BJ (cell line): ENCODE measurements around the gene ICE2. TPM values are rescaled to one million over a fixed set of nuclear protein-coding genes. Genes with fewer than 3 reads are reported as not detected.

ENCODE experiments used
- CTCF ChIA-PET: fragments of 350-600 bp; formaldehyde crosslinking; extraction: SDS; loops from one replicate; lab custom pipeline; 2021; ENCODE audit warnings: antibody characterized with exemption, inconsistent platforms; lab: Yijun Ruan, JAX
- POLR2A ChIA-PET: fragments of 300-600 bp; sonication (Branson Sonifier 250); formaldehyde crosslinking; extraction: SDS; loops from one replicate; lab custom pipeline; 2021; ENCODE audit warnings: antibody characterized with exemption; lab: Charles Lee
- DNase-seq: peaks from one replicate; pipeline ENCODE4 v3.0.0-alpha.2; 2011; ENCODE audit warnings: low read depth
- H3K27me3 ChIP-seq: 2 replicates; pipeline ENCODE4 v1.6.0; 2011; ENCODE audit warnings: low read length; ENCODE audit not compliant: control insufficient read depth, insufficient read depth
- H3K36me3 ChIP-seq: 2 replicates; pipeline ENCODE4 v1.5.1; 2011; ENCODE audit warnings: low read length; ENCODE audit not compliant: control insufficient read depth, insufficient read depth
- H3K4me3 ChIP-seq: 2 replicates; pipeline ENCODE4 v1.5.1; 2011; ENCODE audit warnings: low read depth, mild to moderate bottlenecking, control low read depth, low read length
- CTCF ChIP-seq: IDR thresholded peaks from 2 replicates; pipeline ENCODE4 v1.5.1; 2011; ENCODE audit warnings: low read depth, mild to moderate bottlenecking, control low read depth, inconsistent platforms, low read length, moderate library complexity; ENCODE audit not compliant: insufficient read depth
- polyA plus RNA-seq: library from polyadenylated mRNA; depleted of rRNA; stranded (reverse); fragments of >200 nt; gene quantifications from 2 replicates; pipeline ENCODE4 v1.2.3, GENCODE V29; 2011; rRNA removed
- small RNA-seq: library from RNA; depleted of rRNA; stranded (forward); fragments of <200 nt; gene quantifications from one replicate; pipeline ENCODE3, GENCODE V24; 2012; ENCODE audit warnings: low replicate concordance, low read depth; ENCODE audit not compliant: insufficient read length

ICE2 gene
- polyA plus RNA-seq, 1 experiment = 19.4 TPM

DNA sequence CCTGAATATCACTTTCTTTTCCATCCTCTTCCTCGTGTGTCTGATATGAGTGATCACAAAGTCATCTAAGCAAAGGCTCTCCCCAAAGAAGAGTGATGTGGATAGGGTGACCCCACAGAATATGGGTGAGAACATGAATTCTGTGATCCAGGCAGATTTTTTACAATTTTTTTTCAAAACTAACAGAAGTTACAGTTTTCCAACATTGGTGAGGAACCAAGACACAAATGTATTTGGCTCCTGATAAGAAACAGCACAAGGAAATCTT lies 108.1 kb downstream of the ICE2 start:
- no peaks in the 10 kb centered on the region for H3K27me3 ChIP-seq
- ChIA-PET CTCF (interaction anchor here (1.0 to 1.9 kb wide), 2 partner anchors 9 to 21 kb away, joined by 3 to 10 read pairs; no protein-coding TSS in a partner anchor), POLR2A (interaction anchor here (0.6 to 1.3 kb wide), 4 partner anchors 8 to 105 kb away, joined by 3 read pairs; no protein-coding TSS in a partner anchor)
- no peak for DNase-seq
- H3K4me3 ChIP-seq = no peak overlapping the region
- H3K36me3 ChIP-seq = peaks cover 15% of the 10 kb centered on the region
- no peak for TF ChIP-seq CTCF

DNA sequence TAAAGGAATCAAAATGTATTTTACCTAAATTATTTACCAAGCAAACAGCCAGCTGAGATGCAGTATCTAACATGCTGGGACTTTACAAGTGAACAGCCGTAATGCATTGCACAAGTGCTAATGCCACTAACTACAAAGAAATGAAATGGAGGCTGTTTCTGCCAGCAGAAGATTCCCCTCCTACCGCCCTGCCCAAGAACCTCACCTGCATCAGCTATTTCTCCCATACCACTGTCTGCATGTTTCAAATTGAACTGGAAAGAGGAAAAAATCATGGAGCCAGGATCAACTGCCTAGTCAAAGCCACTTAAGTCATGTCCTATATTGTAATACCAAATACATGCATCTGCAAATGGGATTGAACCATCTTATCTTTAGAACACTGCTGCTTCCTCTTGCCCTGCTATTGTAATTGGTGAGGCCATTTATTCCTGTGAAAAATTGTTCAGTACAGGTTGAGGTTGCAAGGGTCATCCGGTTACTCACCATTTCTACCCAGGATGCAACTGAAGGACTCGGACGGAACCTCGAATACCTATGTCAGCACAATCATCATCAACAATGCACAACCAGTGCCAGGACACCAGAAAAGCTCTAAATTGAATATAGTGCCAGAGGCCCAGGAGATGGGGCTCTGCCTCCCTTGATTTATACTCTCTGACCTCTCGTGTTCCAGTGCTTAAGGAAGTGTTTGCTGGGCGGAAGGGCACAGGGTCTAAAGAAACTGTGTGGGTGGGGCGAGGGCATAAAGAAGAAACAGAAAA lies 108.7 kb downstream of the ICE2 start:
- DNase-seq = no peak
- H3K36me3 ChIP-seq = peaks cover 14% of the 10 kb centered on the region
- H3K27me3 ChIP-seq = no peaks in the 10 kb centered on the region
- POLR2A ChIA-PET = interaction anchor here (1.2 to 1.3 kb wide), 2 partner anchors 8 to 26 kb away, joined by 3 read pairs; no protein-coding TSS in a partner anchor
- no peak overlapping the region for H3K4me3 ChIP-seq
- TF ChIP-seq CTCF = no peak
- CTCF ChIA-PET = interaction anchor here (1.0 to 1.9 kb wide), 2 partner anchors 8 to 22 kb away, joined by 3 to 10 read pairs; no protein-coding TSS in a partner anchor

- peaks cover 14% of the 10 kb centered on the region for H3K36me3 ChIP-seq
- DNase-seq = no peak
- ChIA-PET POLR2A (no interaction called here), CTCF (interaction anchor here (1.0 kb wide), 1 partner anchor 216 kb away, joined by 4 read pairs; no protein-coding TSS in a partner anchor)
- TF ChIP-seq CTCF = no peak
- no peaks in the 10 kb centered on the region for H3K27me3 ChIP-seq
- H3K4me3 ChIP-seq = no peak overlapping the region
Observed at GRCh38 chr15:60369696-60370095, 109.2 kb downstream of the ICE2 start.

Small RNA genes lying within 50 kb of the gene (small RNA-seq; reads per million reads assigned to genes)
- gene AC087385.3 = not detected

Other genes with a start within 250 kb of the ICE2 start
- gene ANXA2, start 81.2 kb downstream of the ICE2 start, polyA plus RNA-seq = 5,886 and 6,474 TPM in 2 replicates